ENCODE data around the gene CELA2B.
A peak's percentile ranks its signal among the peaks of the same experiment; 100 is the strongest.
"Not testable (repeated sequence)": the region's sequence is repeated elsewhere in the genome, so short reads cannot be mapped to it uniquely, and the experiment has no call there.

Gene CELA2B

DNA sequence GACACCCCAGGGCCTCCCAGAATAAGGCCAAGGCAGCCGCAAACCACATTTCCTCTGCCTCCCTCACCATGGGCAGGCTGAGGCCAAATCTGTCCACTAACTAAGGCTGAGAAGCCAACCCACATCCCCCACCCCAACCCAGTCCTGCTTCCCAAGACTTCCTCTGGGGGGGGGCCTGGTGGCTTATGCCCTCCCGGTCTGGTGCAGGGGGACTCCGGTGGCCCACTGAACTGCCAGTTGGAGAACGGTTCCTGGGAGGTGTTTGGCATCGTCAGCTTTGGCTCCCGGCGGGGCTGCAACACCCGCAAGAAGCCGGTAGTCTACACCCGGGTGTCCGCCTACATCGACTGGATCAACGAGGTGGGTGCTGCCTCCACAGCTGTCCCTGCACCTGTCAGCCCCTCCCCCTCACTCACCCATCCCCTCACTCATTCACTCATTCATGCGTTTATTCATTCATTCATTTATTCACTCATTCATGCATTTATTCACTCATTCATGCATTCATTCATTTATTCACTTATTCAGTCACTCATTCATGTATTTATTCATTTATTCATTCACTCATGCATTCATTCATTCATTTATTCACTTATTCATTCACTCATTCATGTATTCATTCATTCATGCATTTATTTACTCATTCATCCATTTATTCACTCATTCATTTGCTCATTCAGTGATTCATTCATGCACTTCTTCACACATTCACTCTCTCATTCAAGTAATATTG is 30.3 kb upstream of the CELA2B start:
- DNase-seq: no peak

DNA sequence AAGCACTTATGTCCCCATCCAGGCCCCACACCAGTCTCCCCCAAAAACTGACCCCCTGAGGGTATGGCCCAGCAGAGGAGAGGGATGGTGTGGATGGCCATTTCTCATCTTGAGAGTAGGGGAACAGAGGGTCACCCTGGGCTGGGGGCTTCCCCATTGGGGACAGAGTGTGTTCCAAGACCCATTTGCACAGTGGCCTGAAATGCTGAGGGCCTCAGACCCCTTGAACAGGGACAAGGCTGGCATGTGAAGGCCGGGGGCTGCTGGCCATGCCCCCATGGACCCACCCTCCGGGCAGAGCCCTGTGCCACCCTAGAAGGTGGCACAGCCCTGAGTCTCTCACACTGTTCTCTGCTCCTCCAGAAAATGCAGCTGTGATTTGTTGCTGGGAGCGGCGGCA is 29.7 kb upstream of the CELA2B start:
- DNase-seq: no peak

DNA sequence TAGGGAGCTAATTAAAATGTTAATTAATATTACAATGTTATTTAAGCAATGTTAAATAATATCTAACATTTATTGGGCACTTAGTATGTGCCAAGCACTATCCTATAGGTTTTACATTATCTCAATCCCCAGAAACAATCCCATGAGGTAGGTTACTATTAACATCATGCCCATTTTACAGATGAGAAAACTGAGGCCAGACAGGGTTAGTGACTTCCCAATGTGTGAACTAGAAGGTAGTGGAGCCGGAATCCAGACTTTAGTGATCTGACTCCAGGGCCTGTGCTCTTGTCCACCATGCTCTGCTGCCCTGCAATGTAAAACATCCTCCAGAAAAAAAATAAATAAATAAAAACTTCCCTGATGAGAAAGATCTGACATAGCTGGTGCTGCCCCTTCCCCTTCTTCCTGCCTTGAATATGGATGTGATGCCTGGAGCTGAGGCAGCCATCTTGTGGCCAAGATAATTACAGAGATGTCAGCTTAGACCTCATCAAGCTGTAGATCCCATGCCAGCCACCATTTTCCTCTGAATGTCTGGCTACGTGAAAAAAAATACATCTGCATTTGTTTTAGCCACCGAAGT is 26.9 kb upstream of the CELA2B start:
- no peak for DNase-seq

DNA sequence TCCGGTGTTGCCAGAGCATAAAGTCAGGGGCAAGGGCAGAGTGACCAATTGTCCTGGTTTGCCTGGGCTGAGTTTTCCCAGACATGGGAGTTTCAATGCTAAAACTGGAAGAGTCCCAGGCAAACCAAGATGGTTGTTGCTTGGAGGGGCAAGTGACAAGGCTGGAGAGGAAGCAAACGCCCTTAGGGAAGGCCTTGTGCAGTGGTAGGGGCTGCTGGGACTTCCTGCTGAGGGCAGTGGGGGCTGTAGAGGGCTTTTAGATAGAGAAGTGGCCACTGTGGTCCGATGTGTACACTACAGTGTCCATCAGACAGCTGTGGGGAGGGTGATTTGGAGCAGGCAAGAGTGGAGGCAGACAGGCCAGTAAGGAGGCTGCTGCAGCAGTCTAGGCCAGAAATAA is 26.3 kb upstream of the CELA2B start:
- no peak for DNase-seq

DNA sequence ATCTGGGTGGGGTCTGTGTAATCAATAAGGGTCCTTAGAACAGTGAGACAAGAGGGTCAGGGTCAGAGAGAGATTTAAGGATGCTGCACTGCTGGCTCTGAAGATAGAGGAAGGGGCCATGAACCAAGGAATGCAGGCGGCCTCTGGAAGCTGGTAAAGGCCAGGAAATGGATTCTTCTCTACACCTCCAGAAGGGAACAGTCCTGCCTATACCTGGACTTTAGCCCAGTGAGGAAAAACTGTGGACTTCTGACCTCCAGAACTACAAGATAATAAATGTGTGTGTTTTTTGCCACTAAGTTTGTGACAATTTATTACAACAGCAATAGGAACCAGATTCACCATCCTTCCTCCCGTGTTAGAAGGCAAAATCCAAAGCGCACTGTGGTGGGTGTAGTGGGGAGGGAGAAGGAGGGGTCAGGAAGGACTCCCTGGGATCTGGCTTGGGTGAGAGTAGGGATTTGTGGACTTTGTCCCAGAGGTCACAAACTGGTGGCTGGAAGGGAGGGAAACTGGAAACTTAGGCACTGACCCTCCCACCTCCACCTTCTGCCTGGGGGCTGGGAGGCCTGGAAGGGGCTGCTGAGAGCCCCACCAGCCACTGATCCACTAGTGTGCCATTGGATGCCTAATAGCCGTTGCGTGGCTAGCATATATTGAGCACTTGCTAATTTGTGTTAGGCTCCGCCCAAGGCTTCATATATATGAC is 24.7 kb upstream of the CELA2B start:
- no peak for DNase-seq

DNA sequence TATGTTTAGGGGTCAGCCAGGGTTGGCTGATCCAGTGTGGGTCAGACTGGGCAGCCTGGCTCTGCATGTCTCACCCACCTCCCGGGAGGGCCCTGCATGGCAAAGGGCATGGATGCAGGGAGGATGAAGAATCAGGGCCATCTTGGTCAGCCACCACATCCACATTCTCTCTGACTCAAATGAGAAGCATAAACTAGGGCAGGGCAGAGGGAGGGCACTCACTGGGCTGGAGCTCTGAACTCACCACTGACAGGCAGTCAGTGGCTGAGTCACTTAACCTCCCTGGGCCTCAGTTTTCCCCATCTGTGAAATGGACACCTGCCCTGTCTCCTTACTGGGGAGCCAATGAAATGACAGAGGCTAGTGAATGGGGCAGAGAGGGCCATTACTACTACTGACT is 23.7 kb upstream of the CELA2B start:
- DNase-seq: no peak

DNA sequence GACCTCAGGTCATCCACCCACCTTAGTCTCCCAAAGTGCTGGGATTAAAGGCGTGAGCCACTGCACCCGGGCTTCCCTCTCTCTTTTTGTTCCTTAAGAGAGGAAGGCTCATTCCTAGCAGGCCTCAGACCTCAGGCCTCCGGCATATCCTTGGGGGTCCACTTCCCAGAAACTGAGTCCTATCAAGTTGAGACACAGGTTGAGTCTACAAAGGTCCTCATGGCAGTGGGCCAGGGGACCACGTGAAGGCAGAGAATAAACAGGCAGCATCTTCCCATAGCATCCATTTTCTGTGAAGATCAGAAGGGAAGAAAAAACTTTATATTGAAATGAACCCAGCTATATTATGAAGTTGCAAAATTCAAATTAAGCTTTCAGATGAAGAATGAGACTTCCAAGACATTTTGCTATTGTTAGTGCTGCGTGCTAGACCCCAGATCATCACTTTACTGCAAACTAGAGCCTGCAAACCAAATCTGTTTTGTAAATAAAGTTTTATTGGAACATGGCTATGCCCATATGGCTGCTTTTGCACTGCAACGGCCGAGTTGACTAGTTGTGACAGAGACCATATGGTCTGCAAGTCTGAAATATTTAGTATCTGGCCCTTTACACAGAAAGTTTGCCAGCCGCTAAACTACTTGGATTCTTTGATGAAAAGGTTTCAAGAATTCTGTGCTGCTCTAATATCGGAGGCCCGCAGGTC is 22.9 kb upstream of the CELA2B start:
- no peak for DNase-seq

DNA sequence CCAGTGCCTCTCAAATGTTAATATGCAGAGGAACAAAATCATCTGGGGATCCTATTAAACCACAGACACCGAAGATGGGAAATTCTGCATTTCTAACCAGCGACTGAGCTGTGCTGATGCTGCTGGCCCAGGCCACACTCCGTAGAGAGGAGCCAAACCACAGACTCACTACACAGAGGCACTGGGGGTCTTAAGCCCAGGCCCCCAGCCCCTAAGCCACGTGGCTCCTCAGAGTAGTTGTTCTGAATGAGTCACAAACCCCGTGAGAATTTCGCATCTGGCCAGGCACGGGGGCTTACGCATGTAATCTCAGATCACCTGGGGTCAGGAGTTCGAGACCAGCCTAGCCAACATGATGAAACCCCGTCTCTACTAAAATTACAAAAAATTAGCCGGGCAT is 22.2 kb upstream of the CELA2B start:
- no peak for DNase-seq

DNA sequence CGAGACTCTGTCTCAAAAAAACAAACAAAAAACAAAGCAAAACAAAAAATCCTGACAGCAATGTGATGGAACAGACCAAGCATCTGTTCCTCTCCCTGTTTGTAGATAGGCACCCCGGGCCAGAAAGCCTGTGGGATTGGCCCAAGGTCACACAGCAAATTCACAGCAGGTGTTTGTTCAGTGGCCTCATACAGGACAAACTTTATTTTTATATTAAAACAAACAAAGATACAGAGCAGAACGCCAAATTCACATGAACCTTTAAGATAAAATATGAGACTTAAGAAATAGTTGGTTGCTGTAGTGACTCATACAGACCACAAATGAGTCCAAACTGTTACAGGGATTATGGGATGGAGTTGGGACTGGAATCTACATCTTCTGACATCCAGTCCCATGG is 21.6 kb upstream of the CELA2B start:
- no peak for DNase-seq

DNA sequence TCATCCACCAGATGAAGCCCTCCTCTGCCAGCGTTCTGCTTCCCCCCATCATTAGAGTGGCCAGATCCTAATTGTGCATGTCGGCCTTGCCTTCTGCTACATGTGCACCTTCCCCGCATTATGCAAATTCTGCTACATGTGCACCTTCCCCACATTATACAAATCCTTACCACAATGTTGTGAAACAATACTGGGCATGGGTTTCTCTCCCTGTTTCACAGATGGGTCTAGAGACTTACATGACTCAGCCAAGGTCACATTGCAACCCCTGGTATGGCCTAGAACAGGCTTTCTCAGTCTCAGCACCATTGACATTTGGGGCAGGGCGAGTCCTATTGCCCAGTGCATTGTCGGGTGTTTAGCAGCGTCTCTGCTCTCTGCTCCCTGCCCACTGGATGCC is 20.4 kb upstream of the CELA2B start:
- DNase-seq: no peak

DNA sequence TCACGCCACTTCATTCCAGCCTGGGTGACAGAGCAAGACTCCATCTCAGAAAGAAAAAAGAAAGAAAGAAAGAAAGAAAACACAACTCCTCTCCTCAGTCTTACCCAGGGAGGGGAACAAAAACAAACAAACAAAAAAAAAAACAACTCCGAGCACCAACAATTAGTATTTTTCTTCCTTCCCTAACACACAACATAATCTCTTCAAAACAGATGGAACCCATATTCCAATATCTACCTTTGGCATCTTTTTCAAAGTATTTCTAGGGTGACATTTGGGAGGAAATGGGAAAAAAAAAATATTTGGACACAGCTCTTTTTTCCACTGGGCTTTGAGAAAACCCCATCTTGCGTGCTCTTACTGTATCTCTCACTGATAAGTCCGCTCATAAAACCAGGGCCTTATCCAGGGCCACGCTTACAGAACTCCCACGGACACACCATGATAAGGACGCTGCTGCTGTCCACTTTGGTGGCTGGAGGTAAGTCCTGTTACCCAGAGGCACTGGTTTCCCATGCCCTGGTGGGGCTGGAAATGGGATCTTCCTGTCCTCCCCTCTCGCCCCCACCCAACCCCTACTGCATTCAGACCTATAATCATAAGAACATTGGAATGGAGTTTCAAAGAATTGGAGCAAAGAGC is 19.5 kb upstream of the CELA2B start, which contains the start of gene CELA2A:
Gene CELA2A (plus strand): TSS at position 420 of the 642 bp plus-strand sequence. CDS start 22 bp downstream, at position 442.
- DNase-seq: no peak

DNA sequence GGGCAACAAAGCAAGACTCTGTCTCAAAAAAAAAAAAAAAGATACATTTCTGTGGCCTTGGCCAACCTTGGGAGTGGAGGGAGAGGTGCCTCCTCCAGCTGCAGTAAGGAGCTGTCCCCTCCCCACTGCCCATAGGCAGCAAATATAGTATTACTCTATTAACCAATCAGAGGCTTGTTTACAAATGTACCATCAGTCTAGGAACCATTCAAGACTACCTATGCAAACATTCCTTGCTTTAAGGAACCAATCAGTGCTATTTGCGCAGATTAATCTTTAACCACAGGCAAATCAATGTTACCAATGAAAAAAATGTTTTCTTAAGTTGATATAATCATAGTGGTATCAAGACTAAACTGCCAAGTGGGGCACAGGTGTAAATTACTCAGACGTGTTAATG is 18.3 kb upstream of the CELA2B start:
- DNase-seq: no peak

DNA sequence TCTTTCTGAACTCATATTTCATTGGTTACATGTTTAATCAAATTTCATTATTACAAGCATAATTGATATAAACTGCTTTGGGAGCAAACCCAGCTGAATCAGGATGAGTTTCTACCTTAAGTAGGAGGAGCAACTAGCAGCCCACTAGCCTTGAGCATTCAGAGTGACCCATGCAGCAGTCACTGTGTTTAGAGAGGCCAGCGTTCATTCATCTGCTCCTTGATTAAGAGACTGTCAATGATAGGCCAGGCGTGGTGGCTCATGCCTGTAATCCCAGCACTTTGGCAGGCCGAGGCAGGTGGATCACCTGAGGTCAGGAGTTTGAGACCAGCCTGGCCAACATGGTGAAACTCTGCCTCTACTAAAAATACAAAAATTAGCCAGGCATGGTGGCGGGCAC is 17.5 kb upstream of the CELA2B start:
- not testable (repeated sequence) for DNase-seq

DNA sequence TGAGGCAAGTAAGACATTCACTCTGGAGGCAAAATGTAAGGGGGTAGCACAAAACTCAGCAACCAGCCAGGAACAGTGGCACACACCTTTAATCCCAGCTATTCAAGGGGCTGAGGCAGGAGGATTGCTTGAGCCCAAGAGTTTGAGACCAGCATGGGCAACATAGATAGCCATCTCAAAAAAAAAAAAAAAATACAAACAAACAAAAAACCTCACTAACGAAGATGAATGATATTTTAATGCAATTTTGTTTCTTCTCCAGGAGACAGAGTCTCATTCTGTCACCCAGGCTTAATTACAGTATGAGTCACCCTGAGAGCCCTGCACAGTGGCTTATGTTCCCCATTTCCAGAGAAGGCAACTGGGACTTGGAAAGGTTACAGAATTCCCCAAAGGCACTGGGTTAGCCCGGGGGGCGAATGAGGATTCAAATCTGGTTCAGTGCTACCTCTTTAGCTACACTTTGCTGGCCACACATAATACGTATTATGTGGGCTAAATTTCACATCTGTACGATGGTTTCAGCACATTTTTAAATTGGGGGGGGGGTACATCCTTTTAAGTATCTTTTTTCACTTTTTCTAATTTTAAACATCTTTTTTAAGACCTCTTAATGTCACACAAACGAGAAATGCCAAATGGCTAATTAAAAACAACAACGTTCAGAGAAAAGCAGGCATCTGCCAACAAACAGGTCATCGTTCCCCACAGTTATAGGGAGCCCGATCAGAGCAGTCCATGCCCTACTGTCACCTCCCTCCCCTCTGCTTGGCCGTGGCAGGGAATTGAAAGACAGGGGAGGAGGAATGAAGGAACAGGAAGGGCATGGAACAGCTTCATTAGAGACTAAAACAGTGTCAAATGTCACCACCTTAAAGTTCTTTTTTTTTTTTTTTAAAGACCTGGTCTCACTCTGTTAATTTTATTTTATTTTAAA is 15.9 kb upstream of the CELA2B start:
- DNase-seq: no peak

DNA sequence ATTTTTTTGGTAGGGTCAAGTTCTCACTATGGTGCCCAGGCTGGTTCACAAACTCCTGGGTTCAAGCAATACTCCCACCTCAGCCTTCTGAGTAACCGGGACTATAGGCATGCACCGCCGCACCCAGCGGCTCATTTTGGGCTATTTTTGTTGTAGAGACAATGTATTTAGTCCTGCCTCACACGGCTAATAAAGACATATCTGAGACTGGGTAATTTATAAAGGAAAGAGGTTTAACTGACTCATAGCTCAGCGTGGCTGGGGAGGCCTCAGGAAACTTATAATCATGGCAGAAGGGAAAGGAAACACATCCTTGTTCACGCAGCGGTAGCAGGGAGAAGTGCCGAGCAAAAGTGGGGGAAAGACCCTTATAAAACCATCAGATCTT is 15.2 kb upstream of the CELA2B start:
- DNase-seq: no peak

DNA sequence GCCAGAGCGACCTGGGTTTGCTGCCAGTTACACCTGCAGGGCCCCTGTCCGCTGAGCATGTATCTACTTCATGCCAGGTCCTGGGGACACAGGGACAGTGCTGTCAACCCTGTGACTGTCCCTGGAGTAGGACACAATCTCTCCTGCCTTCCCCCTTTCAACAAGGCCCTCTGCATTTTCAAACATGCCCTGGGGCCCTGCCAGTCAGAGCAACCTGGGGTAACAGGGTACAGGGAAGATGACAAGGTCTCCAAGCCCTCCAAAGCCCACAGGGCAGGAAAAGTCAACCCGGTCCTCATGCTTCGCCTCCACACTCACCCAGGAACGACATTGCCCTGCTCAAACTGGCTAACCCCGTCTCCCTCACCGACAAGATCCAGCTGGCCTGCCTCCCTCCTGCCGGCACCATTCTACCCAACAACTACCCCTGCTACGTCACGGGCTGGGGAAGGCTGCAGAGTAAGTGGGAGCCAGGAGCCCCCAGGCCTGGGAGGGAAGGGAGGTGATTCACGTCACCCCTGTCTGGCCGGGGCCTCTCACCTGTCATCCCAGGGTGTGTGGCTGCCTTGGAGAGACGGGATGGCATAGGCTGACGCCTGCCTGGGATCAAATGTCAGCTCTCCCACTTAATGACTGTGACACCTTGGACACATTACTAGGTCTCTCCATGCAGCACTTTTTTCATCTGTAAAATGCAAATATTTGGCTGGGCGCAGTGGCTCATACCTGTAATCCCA is 12.7 kb upstream of the CELA2B start:
- DNase-seq: peak; percentile 14

DNA sequence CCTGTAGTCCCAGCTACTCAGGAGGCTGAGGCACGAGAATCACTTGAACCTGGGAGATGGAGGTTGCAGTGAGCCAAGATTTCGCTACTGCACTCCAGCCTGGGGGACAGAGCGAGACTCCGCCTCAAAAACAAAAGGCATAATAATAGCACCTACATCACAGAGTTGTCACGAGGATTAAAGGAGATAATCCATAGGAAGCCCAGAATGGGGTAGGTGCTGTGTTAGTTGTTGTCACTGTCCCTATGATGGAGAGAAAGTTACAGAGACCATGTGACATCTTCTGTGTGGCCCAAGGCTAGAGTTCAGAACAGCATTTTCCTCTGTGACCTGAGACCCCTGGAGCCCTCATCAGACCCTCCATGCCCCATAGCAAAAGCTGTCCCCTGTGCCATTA is 12.0 kb upstream of the CELA2B start:
- DNase-seq: not testable (repeated sequence)

DNA sequence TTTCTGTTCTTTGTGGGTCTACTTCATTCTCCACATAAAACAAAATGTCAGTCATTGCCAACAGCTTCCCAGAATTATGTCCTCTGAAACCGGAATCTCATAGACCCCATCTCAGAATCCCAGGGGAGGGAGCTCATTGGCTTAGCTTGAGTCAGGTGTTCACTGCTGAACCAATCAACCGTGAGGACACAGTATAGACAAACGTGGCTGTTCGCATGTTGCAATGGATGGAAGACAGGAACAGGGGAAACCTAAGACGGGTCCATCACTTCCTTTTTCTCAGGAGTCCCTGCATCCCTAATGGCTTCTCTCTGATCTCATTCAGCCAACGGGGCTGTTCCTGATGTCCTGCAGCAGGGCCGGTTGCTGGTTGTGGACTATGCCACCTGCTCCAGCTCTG is 10.2 kb upstream of the CELA2B start:
- no peak for DNase-seq

DNA sequence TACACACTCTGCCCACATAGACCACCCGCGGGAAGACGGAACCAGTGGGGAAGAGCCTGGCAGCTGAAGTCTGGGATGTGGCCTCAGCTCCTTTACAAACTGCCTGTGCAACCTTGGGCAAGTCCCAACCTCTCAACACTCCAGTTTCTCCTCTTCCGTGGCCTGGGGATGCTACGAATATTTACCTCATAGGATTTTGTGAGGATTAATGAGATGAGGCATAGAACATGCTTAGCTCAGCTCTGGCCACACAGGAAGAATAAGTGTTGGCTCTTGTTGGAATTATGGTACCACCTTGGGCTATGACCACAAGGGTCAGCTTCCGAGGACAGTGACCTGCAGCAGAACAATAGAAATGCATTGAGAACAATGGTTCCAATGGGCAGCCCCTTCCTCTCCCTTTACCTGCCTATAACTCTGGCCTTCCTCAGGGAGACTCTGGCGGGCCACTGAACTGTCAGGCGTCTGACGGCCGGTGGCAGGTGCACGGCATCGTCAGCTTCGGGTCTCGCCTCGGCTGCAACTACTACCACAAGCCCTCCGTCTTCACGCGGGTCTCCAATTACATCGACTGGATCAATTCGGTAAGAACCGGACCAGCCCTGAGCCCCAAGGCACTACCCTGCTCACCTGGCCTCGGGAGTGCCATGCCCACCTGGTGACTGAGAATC is 8.8 kb upstream of the CELA2B start:
- not testable (repeated sequence) for DNase-seq

DNA sequence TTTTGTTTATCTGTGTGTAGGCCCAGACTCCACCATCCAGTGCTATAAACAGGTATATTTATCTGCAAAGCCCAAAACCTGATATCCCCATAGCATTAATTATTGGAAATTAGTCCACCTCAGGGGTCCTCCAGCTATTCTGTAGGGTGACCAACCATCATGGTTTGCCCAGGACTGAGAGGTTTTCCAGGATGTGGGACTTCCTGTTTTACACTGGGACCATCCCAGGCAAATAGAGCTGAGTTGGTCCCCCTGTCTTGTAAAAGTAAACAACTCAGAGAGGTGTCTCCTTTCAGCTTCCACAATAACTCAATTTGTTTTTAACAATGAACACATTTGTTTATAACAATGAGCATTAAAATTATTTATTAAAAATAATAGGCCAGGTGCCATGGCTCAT is 7.8 kb upstream of the CELA2B start:
- no peak for DNase-seq

DNA sequence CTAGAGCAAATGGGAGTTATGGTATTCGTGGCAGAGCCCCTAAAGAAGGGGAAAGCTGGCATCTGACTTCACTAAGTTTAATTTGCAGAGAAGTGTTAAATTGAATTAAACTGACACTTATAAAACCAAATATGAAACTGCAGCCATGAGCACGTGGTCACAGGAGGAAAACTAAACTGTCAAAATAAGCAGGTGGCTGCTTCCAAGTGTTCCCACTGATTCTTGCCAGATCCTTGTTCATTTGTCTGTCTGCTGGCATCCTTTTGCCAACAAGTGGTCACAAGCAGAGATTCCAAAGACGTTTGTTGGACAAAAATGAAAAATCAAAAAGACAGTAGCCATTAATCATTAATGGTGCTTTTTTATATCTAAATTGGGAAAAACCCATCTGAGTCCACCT is 6.5 kb upstream of the CELA2B start:
- DNase-seq: no peak
